HepG2 (cell line): ENCODE results near the gene ASGR1. TPM values are rescaled to one million over a fixed set of nuclear protein-coding genes. Genes with fewer than 3 reads are reported as not detected.

Experiments
- CCAR2 ChIP-seq: fragments of 200-400 bp; formaldehyde crosslinking; optimal IDR thresholded peaks from 2 replicates; pipeline ENCODE3; 2018; ENCODE audit warnings: low read depth, mild to moderate bottlenecking, low read length, moderate library complexity
- HMG20B ChIP-seq: conservative IDR thresholded peaks from 2 replicates; pipeline ENCODE4 v1.6.1; 2016; ENCODE audit warnings: missing genetic modification reagents, missing compliant biosample characterization
- HNF4G ChIP-seq, 2 experiments: sonication (generic) in 1 of 2; formaldehyde crosslinking in 1 of 2; IDR thresholded peaks; 2 replicates each; pipeline versions ENCODE4 v1.4.0 to v1.6.1; 2011 to 2020; ENCODE audit warnings: borderline replicate concordance in 2 of 2, low read depth in 2 of 2, mild to moderate bottlenecking in 2 of 2, low read length in 1 of 2, missing genetic modification reagents in 1 of 2, moderate library complexity in 1 of 2
- KDM5A ChIP-seq: fragments of 200-600 bp; sonication (generic); IDR thresholded peaks from 2 replicates; pipeline ENCODE4 v1.7.0; 2018; ENCODE audit warnings: antibody characterized with exemption, mild to moderate bottlenecking, low read length, borderline replicate concordance
- NFE2L1 ChIP-seq: sonication (generic); formaldehyde crosslinking; IDR thresholded peaks from 2 replicates; pipeline ENCODE4 v1.4.0; 2020; ENCODE audit warnings: missing genetic modification reagents, mild to moderate bottlenecking, borderline replicate concordance
- NKX3-1 ChIP-seq: sonication (generic); formaldehyde crosslinking; IDR thresholded peaks from 2 replicates; pipeline ENCODE4 v1.5.0; 2020; ENCODE audit warnings: missing genetic modification reagents
- PAWR ChIP-seq: sonication (generic); formaldehyde crosslinking; IDR thresholded peaks from 2 replicates; pipeline ENCODE4 v1.4.0; 2020; ENCODE audit warnings: missing genetic modification reagents, mild to moderate bottlenecking, borderline replicate concordance
- SRSF1 ChIP-seq: fragments of 200-400 bp; formaldehyde crosslinking; optimal IDR thresholded peaks from 2 replicates; pipeline ENCODE3; 2017; ENCODE audit warnings: mild to moderate bottlenecking, low read depth, low read length, moderate library complexity
- SYNCRIP ChIP-seq: fragments of 200-400 bp; formaldehyde crosslinking; IDR thresholded peaks from 2 replicates; pipeline ENCODE4 v1.6.1; 2018; ENCODE audit warnings: mild to moderate bottlenecking, low read depth, low read length; ENCODE audit not compliant: insufficient read depth
- THAP11 ChIP-seq: IDR thresholded peaks from 2 replicates; pipeline ENCODE4 v1.6.1; 2016; ENCODE audit warnings: missing biosample characterization, missing genetic modification reagents
- ZNF703 ChIP-seq: sonication (generic); formaldehyde crosslinking; IDR thresholded peaks from 2 replicates; pipeline ENCODE4 v1.5.1; 2020; ENCODE audit warnings: missing genetic modification reagents, mild to moderate bottlenecking, moderate library complexity, borderline replicate concordance
- ZNF891 ChIP-seq: sonication (generic); formaldehyde crosslinking; IDR thresholded peaks from 2 replicates; pipeline ENCODE4 v1.5.0; 2020; ENCODE audit warnings: mild to moderate bottlenecking, missing genetic modification reagents
- polyA plus RNA-seq, 8 experiments: library from polyadenylated mRNA; depleted of rRNA in 3 of 8; stranded (reverse) in 7 of 8; unstranded in 1 of 8; fragments of >200 nt; fragmentation: Illumina TruSeq in 4 of 8; extraction: Trizol in 4 of 8; gene quantifications; 2 replicates each; pipeline versions ENCODE4 v1.2.1 to v1.2.3, GENCODE V29; 2011 to 2016; ENCODE audit warnings: low read depth in 4 of 8, missing spikeins in 1 of 8, mixed read lengths in 1 of 8; ENCODE audit not compliant: insufficient read depth in 1 of 8
- total RNA-seq, 5 experiments: library from RNA; depleted of rRNA; stranded (reverse); fragments of >200 nt; fragmentation: Illumina TruSeq; extraction: Trizol; gene quantifications; 2 replicates each; pipeline ENCODE4 v1.2.3, GENCODE V29; 2016; ENCODE audit warnings: low read depth in 1 of 5
- TF ChIP-seq, protein P1 (sequence below): sonication (generic); formaldehyde crosslinking; IDR thresholded peaks from 2 replicates; pipeline ENCODE4 v1.4.0; 2020; ENCODE audit warnings: mild to moderate bottlenecking, missing genetic modification reagents
- TF ChIP-seq, protein P2 (sequence below): sonication (generic); formaldehyde crosslinking; IDR thresholded peaks from 2 replicates; pipeline ENCODE4 v1.5.1; 2020; ENCODE audit warnings: mild to moderate bottlenecking, missing genetic modification reagents, borderline replicate concordance
- TF ChIP-seq, protein P3 (sequence below): sonication (generic); formaldehyde crosslinking; IDR thresholded peaks from 2 replicates; pipeline ENCODE4 v1.4.0; 2020; ENCODE audit warnings: missing genetic modification reagents, borderline replicate concordance

The ASGR1 gene
- total and polyA plus RNA-seq, 2 of the 13 experiments (the other 11 are each of a cell fraction or from before 2014, with no cell fraction given): 353 to 796 TPM

DNA sequence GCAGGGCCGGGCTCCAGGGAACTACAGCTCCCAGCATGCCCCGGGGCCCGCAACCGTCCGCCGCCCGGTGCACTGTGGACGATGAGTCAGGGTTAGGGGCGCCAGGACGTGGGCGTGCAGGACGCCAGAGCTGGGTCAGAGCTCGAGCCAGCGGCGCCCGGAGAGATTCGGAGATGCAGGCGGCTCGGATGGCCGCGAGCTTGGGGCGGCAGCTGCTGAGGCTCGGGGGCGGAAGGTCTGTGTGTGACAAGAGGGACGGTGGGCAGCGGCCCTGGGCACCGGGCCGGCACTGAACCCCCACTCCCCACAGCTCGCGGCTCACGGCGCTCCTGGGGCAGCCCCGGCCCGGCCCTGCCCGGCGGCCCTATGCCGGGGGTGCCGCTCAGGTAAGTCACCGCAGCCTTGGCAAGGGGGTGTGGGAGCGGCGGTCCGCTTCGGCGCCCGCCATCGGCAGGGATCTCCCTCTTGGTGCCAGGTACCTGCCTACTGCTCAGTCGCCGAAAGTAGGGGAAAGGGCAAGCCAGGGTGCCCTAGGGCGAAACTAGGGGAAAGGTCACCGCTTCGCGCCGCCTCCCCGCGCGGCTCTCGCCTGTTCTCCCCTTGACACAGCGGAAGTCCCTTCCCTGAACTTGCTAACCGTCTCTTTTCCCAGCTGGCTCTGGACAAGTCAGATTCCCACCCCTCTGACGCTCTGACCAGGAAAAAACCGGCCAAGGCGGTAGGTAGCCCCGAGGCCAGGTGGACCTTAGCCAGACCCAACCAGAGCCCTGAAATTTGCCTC lies 40.8 kb upstream of the ASGR1 start, which contains the start of the genes ACADVL and DLG4 (continued):
- TF ChIP-seq, protein P1, sequence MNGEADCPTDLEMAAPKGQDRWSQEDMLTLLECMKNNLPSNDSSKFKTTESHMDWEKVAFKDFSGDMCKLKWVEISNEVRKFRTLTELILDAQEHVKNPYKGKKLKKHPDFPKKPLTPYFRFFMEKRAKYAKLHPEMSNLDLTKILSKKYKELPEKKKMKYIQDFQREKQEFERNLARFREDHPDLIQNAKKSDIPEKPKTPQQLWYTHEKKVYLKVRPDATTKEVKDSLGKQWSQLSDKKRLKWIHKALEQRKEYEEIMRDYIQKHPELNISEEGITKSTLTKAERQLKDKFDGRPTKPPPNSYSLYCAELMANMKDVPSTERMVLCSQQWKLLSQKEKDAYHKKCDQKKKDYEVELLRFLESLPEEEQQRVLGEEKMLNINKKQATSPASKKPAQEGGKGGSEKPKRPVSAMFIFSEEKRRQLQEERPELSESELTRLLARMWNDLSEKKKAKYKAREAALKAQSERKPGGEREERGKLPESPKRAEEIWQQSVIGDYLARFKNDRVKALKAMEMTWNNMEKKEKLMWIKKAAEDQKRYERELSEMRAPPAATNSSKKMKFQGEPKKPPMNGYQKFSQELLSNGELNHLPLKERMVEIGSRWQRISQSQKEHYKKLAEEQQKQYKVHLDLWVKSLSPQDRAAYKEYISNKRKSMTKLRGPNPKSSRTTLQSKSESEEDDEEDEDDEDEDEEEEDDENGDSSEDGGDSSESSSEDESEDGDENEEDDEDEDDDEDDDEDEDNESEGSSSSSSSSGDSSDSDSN (CRISPR knock-in tag): peak; percentile 65
- TF ChIP-seq NFE2L1 (CRISPR knock-in tag) (no peak), CCAR2 (no peak), HMG20B (CRISPR knock-in tag) (no peak), PAWR (CRISPR knock-in tag) (no peak), NKX3-1 (CRISPR knock-in tag) (no peak), SRSF1 (no peak), KDM5A (peak; percentile 46; the same call in 1 of the 2 replicates), SYNCRIP (no peak), HNF4G (IDR thresholded peaks at IDR 0.05; ENCODE audit: borderline replicate concordance, low read depth, low read length) (peak; percentile 28; the same call in 1 of the 2 replicates), HNF4G (CRISPR knock-in tag; IDR thresholded peaks at IDR 0.05; ENCODE audit: borderline replicate concordance, low read depth) (no peak), THAP11 (CRISPR knock-in tag) (peak; percentile 98), ZNF891 (CRISPR knock-in tag) (peak; percentile 53), ZNF703 (CRISPR knock-in tag) (no peak; the same call in 1 of the 2 replicates)
- TF ChIP-seq, protein P2, sequence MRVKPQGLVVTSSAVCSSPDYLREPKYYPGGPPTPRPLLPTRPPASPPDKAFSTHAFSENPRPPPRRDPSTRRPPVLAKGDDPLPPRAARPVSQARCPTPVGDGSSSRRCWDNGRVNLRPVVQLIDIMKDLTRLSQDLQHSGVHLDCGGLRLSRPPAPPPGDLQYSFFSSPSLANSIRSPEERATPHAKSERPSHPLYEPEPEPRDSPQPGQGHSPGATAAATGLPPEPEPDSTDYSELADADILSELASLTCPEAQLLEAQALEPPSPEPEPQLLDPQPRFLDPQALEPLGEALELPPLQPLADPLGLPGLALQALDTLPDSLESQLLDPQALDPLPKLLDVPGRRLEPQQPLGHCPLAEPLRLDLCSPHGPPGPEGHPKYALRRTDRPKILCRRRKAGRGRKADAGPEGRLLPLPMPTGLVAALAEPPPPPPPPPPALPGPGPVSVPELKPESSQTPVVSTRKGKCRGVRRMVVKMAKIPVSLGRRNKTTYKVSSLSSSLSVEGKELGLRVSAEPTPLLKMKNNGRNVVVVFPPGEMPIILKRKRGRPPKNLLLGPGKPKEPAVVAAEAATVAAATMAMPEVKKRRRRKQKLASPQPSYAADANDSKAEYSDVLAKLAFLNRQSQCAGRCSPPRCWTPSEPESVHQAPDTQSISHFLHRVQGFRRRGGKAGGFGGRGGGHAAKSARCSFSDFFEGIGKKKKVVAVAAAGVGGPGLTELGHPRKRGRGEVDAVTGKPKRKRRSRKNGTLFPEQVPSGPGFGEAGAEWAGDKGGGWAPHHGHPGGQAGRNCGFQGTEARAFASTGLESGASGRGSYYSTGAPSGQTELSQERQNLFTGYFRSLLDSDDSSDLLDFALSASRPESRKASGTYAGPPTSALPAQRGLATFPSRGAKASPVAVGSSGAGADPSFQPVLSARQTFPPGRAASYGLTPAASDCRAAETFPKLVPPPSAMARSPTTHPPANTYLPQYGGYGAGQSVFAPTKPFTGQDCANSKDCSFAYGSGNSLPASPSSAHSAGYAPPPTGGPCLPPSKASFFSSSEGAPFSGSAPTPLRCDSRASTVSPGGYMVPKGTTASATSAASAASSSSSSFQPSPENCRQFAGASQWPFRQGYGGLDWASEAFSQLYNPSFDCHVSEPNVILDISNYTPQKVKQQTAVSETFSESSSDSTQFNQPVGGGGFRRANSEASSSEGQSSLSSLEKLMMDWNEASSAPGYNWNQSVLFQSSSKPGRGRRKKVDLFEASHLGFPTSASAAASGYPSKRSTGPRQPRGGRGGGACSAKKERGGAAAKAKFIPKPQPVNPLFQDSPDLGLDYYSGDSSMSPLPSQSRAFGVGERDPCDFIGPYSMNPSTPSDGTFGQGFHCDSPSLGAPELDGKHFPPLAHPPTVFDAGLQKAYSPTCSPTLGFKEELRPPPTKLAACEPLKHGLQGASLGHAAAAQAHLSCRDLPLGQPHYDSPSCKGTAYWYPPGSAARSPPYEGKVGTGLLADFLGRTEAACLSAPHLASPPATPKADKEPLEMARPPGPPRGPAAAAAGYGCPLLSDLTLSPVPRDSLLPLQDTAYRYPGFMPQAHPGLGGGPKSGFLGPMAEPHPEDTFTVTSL: no peak; the same call in 1 of the 2 replicates
- TF ChIP-seq, protein P3, sequence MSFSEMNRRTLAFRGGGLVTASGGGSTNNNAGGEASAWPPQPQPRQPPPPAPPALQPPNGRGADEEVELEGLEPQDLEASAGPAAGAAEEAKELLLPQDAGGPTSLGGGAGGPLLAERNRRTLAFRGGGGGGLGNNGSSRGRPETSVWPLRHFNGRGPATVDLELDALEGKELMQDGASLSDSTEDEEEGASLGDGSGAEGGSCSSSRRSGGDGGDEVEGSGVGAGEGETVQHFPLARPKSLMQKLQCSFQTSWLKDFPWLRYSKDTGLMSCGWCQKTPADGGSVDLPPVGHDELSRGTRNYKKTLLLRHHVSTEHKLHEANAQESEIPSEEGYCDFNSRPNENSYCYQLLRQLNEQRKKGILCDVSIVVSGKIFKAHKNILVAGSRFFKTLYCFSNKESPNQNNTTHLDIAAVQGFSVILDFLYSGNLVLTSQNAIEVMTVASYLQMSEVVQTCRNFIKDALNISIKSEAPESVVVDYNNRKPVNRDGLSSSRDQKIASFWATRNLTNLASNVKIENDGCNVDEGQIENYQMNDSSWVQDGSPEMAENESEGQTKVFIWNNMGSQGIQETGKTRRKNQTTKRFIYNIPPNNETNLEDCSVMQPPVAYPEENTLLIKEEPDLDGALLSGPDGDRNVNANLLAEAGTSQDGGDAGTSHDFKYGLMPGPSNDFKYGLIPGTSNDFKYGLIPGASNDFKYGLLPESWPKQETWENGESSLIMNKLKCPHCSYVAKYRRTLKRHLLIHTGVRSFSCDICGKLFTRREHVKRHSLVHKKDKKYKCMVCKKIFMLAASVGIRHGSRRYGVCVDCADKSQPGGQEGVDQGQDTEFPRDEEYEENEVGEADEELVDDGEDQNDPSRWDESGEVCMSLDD (CRISPR knock-in tag): no peak
